PC-3 (cell line): Measurements from ENCODE around the gene TM9SF4. TPM values are rescaled to one million over a fixed set of nuclear protein-coding genes. Genes with fewer than 3 reads are reported as not detected.

ENCODE experiments used
- ATAC-seq: fragments of 200-7000 bp; cut with Tn5 transposase; 2 replicates; pipeline ENCODE4 v1.9.1; 2020; ENCODE audit warnings: mild to moderate bottlenecking, moderate library complexity
- BruUV-seq: library from RNA; stranded (reverse); fragments of 400-500 nt; replicated peaks from 2 replicates; lab custom pipeline; 2021; lab: Mats Ljungman, UMichigan
- CTCF ChIA-PET: fragments of 300-600 bp; sonication (Branson Sonifier 250); formaldehyde crosslinking; loops from one replicate; lab custom pipeline; 2022; ENCODE audit warnings: antibody characterized with exemption; lab: Charles Lee
- POLR2A ChIA-PET: fragments of 300-600 bp; sonication (Branson Sonifier 250); formaldehyde crosslinking; loops from one replicate; lab custom pipeline; 2022; ENCODE audit warnings: antibody characterized with exemption; ENCODE audit not compliant: unreplicated experiment; lab: Charles Lee
- DNase-seq: peaks from one replicate; pipeline ENCODE4 v3.0.0-alpha.2; 2015
- H2AFZ ChIP-seq: fragments of 300-600 bp; sonication (generic); 2 replicates; pipeline ENCODE4 v1.6.0; 2016; ENCODE audit warnings: antibody characterized with exemption, low read length
- H3F3A ChIP-seq: fragments of 300-600 bp; sonication (generic); one replicate; pipeline ENCODE4 v1.6.0; 2017; ENCODE audit warnings: antibody characterized with exemption, low read length, control low read depth, mild to moderate bottlenecking; ENCODE audit not compliant: unreplicated experiment
- H3K27ac ChIP-seq: fragments of 300-600 bp; sonication (generic); 2 replicates; pipeline ENCODE4 v1.5.1; 2016; ENCODE audit warnings: mild to moderate bottlenecking, low read length
- H3K27me3 ChIP-seq: fragments of 300-600 bp; sonication (generic); 2 replicates; pipeline ENCODE4 v1.6.1; 2016; ENCODE audit warnings: low read length, mixed read lengths
- H3K36me3 ChIP-seq: fragments of 300-600 bp; sonication (generic); 2 replicates; pipeline ENCODE4 v1.6.1; 2016; ENCODE audit warnings: low read depth, mixed run types, low read length, mixed read lengths
- H3K4me1 ChIP-seq: fragments of 300-600 bp; sonication (generic); 2 replicates; pipeline ENCODE4 v1.5.1; 2016; ENCODE audit warnings: low read length; ENCODE audit not compliant: insufficient read depth
- H3K4me2 ChIP-seq: fragments of 300-600 bp; sonication (generic); 2 replicates; pipeline ENCODE4 v1.6.0; 2016; ENCODE audit warnings: low read length
- H3K4me3 ChIP-seq: fragments of 300-600 bp; sonication (generic); 2 replicates; pipeline ENCODE4 v1.5.1; 2016; ENCODE audit warnings: mild to moderate bottlenecking, low read length, mixed read lengths
- H3K79me2 ChIP-seq: fragments of 300-600 bp; sonication (generic); 2 replicates; pipeline ENCODE4 v1.6.1; 2017; ENCODE audit warnings: low read length, mixed read lengths
- H3K9ac ChIP-seq: fragments of 300-600 bp; sonication (generic); 2 replicates; pipeline ENCODE4 v1.6.0; 2016; ENCODE audit warnings: mild to moderate bottlenecking, low read length
- H3K9me2 ChIP-seq: fragments of 300-600 bp; sonication (generic); replicated peaks from 2 replicates; pipeline ENCODE4 v1.6.1; 2016; ENCODE audit warnings: mixed run types, low read length, mixed read lengths
- H3K9me3 ChIP-seq: fragments of 300-600 bp; sonication (generic); 2 replicates; pipeline ENCODE4 v1.6.1; 2016; ENCODE audit warnings: low read length, mixed read lengths
- H4K20me1 ChIP-seq: fragments of 300-600 bp; sonication (generic); 2 replicates; pipeline ENCODE4 v1.6.1; 2016; ENCODE audit warnings: low read length, mixed read lengths
- EZH2 ChIP-seq: fragments of 300-600 bp; sonication (generic); IDR thresholded peaks from one replicate; pipeline ENCODE4 v1.6.1; 2017; ENCODE audit warnings: antibody characterized with exemption, mild to moderate bottlenecking, low read length; ENCODE audit not compliant: unreplicated experiment
- EZH2phosphoT487 ChIP-seq: fragments of 300-600 bp; sonication (generic); IDR thresholded peaks from 2 replicates; pipeline ENCODE4 v1.6.1; 2018; ENCODE audit warnings: mild to moderate bottlenecking, antibody characterized with exemption, low read length, borderline replicate concordance
- intact Hi-C: fragments of 100-400 bp; cut with micrococcal nuclease; formaldehyde crosslinking; loops from 2 replicates; pipeline ENCODE4 v1.9.0; 2023
- total RNA-seq: library from RNA; depleted of rRNA; stranded (reverse); fragments of >200 nt; gene quantifications from 2 replicates; pipeline ENCODE4 v1.2.3, GENCODE V29; 2014
- TF ChIP-seq, protein P1 (sequence below): fragments of 300-600 bp; sonication (generic); conservative IDR thresholded peaks from 2 replicates; pipeline ENCODE4 v1.5.1; 2017; ENCODE audit warnings: antibody characterized with exemption, low read depth, mild to moderate bottlenecking, low read length

Gene TM9SF4
- total RNA-seq, 1 experiment from 2014 or later, result 32.6 TPM

DNA sequence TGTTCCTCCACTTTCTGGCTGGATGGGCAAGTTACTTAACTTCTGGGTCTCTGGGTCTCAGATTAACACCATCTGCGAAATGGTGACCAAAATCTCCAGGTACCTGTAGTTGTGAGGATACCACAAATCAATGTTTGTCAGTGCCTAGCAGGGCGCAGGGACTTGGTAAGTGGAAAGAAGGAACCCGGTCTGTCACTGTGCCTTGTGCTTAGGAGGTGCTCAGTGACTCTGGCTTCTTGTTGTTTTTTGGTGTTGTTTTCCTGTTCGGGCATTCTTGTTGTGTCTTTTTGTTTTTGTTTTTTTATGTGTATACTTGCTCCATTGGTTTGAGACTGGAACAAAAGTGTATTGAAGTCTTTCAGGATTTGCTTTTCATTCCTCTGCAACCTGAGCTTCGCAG is 17.8 kb downstream of the TM9SF4 start:
- Histone ChIP-seq H3K9me3 (no peaks in the 10 kb centered on the region), H3F3A (no peaks in the 10 kb centered on the region), H3K27me3 (no peaks in the 10 kb centered on the region), H3K9me2 (no peaks in the 10 kb centered on the region), H3K36me3 (peaks cover 7% of the 10 kb centered on the region; the same call in 1 of the 2 replicates), H3K4me2 (no peak overlapping the region), H3K27ac (no peak overlapping the region), H4K20me1 (peaks cover 4% of the 10 kb centered on the region; the same call in 1 of the 2 replicates), H3K79me2 (peaks cover 75% of the 10 kb centered on the region), H2AFZ (no peak overlapping the region), H3K9ac (no peak overlapping the region), H3K4me3 (no peak overlapping the region), H3K4me1 (no peaks in the 10 kb centered on the region)
- CTCF ChIA-PET, result no interaction called here
- ATAC-seq, result no peak
- BruUV-seq, result no TSS peak
- intact Hi-C loops, result no loop called here
- TF ChIP-seq, protein P1, sequence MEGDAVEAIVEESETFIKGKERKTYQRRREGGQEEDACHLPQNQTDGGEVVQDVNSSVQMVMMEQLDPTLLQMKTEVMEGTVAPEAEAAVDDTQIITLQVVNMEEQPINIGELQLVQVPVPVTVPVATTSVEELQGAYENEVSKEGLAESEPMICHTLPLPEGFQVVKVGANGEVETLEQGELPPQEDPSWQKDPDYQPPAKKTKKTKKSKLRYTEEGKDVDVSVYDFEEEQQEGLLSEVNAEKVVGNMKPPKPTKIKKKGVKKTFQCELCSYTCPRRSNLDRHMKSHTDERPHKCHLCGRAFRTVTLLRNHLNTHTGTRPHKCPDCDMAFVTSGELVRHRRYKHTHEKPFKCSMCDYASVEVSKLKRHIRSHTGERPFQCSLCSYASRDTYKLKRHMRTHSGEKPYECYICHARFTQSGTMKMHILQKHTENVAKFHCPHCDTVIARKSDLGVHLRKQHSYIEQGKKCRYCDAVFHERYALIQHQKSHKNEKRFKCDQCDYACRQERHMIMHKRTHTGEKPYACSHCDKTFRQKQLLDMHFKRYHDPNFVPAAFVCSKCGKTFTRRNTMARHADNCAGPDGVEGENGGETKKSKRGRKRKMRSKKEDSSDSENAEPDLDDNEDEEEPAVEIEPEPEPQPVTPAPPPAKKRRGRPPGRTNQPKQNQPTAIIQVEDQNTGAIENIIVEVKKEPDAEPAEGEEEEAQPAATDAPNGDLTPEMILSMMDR, result no peak
- no peak for TF ChIP-seq EZH2phosphoT487
- POLR2A ChIA-PET, result no interaction called here
- DNase-seq, result no peak

DNA sequence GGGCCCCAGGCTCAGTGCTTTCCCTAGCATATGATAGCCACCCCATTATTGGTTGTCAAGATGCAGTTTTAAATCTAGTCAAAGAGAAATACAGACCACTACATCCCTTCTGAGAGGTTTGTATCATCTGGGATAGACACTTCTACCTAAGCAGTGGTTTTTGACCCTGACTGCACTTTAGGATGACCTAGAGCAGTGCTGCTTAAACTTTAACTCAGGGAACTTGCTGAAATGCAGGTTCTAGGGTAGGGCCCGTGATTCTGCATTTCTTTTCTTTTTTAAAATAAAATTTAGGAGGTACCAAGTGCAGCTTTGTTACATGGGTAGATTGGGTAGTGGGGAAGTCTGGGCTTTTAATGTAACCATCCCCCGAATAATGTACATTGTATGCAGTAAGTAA is 18.7 kb downstream of the TM9SF4 start:
- H3F3A ChIP-seq, result no peaks in the 10 kb centered on the region
- H3K9ac ChIP-seq, result no peak overlapping the region
- H3K36me3 ChIP-seq, result peaks cover 7% of the 10 kb centered on the region; the same call in 1 of the 2 replicates
- BruUV-seq, result no TSS peak
- H3K9me3 ChIP-seq, result no peaks in the 10 kb centered on the region
- POLR2A ChIA-PET, result no interaction called here
- CTCF ChIA-PET, result no interaction called here
- H3K4me3 ChIP-seq, result no peak overlapping the region
- H3K9me2 ChIP-seq, result no peaks in the 10 kb centered on the region
- H3K79me2 ChIP-seq, result peaks cover 75% of the 10 kb centered on the region
- H3K27me3 ChIP-seq, result no peaks in the 10 kb centered on the region
- ATAC-seq, result no peak
- no peak overlapping the region for H3K4me2 ChIP-seq
- no peak for TF ChIP-seq EZH2phosphoT487
- TF ChIP-seq, protein P1, result no peak
- TF ChIP-seq EZH2, result no peak
- no peak overlapping the region for H3K27ac ChIP-seq
- H3K4me1 ChIP-seq, result no peaks in the 10 kb centered on the region
- DNase-seq, result no peak
- H4K20me1 ChIP-seq, result peaks cover 4% of the 10 kb centered on the region; the same call in 1 of the 2 replicates
- intact Hi-C loops, result no loop called here
- H2AFZ ChIP-seq, result no peak overlapping the region

DNA sequence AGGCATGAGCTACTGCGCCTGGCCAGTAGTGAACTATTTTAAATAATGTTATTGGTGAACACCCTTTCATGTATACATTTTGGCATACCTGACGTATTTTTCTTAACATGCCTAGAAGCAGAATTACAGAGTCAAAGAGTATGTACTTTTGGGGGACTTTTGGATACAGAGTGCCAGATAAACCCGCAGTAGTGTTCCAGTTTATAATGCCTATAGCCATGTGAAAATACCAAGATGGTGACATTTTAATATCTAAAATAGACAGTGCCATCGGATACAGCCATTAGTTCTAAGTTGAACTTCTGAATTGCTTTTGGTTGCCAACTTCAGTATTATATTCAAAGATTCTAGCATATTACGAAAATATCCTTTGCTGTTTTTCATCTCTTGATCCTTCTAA is 20.3 kb downstream of the TM9SF4 start:
- no peaks in the 10 kb centered on the region for H3K4me1 ChIP-seq
- no peaks in the 10 kb centered on the region for H3F3A ChIP-seq
- ATAC-seq (no peak), DNase-seq (no peak)
- H3K9ac ChIP-seq, result no peak overlapping the region
- H3K36me3 ChIP-seq, result 0 out of 2 replicates have a peak, but pooled peaks cover 3% of the 10 kb centered on the region
- H3K9me2 ChIP-seq, result no peaks in the 10 kb centered on the region
- H4K20me1 ChIP-seq, result no peaks in the 10 kb centered on the region
- no peaks in the 10 kb centered on the region for H3K27me3 ChIP-seq
- intact Hi-C loops, result no loop called here
- TF ChIP-seq EZH2phosphoT487, result no peak
- TF ChIP-seq, protein P1, result no peak
- no peak for TF ChIP-seq EZH2
- no peaks in the 10 kb centered on the region for H3K9me3 ChIP-seq
- no peak overlapping the region for H3K4me3 ChIP-seq
- no peak overlapping the region for H2AFZ ChIP-seq
- H3K79me2 ChIP-seq, result peaks cover 67% of the 10 kb centered on the region
- ChIA-PET POLR2A (no interaction called here), CTCF (no interaction called here)
- no TSS peak for BruUV-seq
- H3K4me2 ChIP-seq, result no peak overlapping the region
- no peak overlapping the region for H3K27ac ChIP-seq
